ENCODE measurements around the gene MAK. TPM values are rescaled to one million over a fixed set of nuclear protein-coding genes. Genes with fewer than 3 reads are reported as not detected.

The MAK gene
- total RNA-seq, 1 experiment from 2014 or later, result 0.22 TPM

GRCh38 chr6:10886691-10887502, 48.6 kb upstream of the MAK start, which contains the start of gene SYCP2L:
Gene SYCP2L (plus strand): TSS chr6:10887052. CDS start chr6:10887127, 75 bp downstream.
- H3K79me2 ChIP-seq (ENCODE audit: insufficient read depth, low read length), result no peaks in the 10 kb centered on the region
- H3K4me1 ChIP-seq (ENCODE audit: control insufficient read depth in 1 of 2, insufficient read depth in 2 of 2, low read length in 2 of 2), result peaks cover 3 to 6% of the 10 kb centered on the region in 2 experiments; a peak in 1 of 4 replicates
- no peaks in the 10 kb centered on the region for H3K36me3 ChIP-seq (ENCODE audit: control insufficient read depth in 1 of 2, insufficient read depth in 2 of 2, low read length in 2 of 2)
- no peaks in the 10 kb centered on the region for H4K20me1 ChIP-seq (ENCODE audit: insufficient read depth)
- H3K9me2 ChIP-seq (ENCODE audit: insufficient read depth), result no peaks in the 10 kb centered on the region
- H3K4me2 ChIP-seq (ENCODE audit: low read length), result peak within 1 kb of the TSS; percentile 68
- ChIA-PET POLR2A (interaction anchor here (0.9 kb wide), 1 partner anchor 190 kb away, joined by 3 read pairs; no protein-coding TSS in a partner anchor), RAD21 (ENCODE audit: low non-redundant PET in 1 of 2, low total read pairs in 2 of 2, uncharacterized antibody in 2 of 2, unreplicated experiment in 2 of 2) (interaction anchor here in 1 of 2 experiments (0.5 kb wide), 1 partner anchor 36 kb away, joined by 6 read pairs; no protein-coding TSS in a partner anchor), CTCF (interaction anchor here (0.8 to 1.2 kb wide), 3 partner anchors 11 to 182 kb away, joined by 3 to 5 read pairs (median 3); no protein-coding TSS in a partner anchor)
- peak; percentile 85 for ATAC-seq
- intact Hi-C loops (cut with micrococcal nuclease), result no loop called here
- peak within 1 kb of the TSS; percentile 64 for H3K9ac ChIP-seq (ENCODE audit: low read length)
- no peak within 1 kb of the TSS for H2AFZ ChIP-seq (ENCODE audit: low read depth, low read length, poor library complexity, severe bottlenecking)
- H3K27me3 ChIP-seq (ENCODE audit: insufficient read depth, low read length), result no peaks in the 10 kb centered on the region
- BruUV-seq (replicated peaks), result TSS peak; percentile 65
- no peak for TF ChIP-seq RAD21 (IDR thresholded peaks at IDR 0.05; ENCODE audit: low read depth)
- TF ChIP-seq CEBPB (IDR thresholded peaks at IDR 0.05; ENCODE audit: low read depth), result no peak; the same call in 1 of the 2 replicates
- no peak for TF ChIP-seq FOSL1 (IDR thresholded peaks at IDR 0.05; ENCODE audit: low read depth)
- TF ChIP-seq CBX3 (IDR thresholded peaks at IDR 0.05; ENCODE audit: low read depth), result peak; percentile 21; the same call in 1 of the 2 replicates
- no peak for TF ChIP-seq ZNF274 (IDR thresholded peaks at IDR 0.05; ENCODE audit: low read depth, low read length)
- peak; percentile 48 for TF ChIP-seq ELF1 (IDR thresholded peaks at IDR 0.05; ENCODE audit: borderline replicate concordance, low read depth)
- TF ChIP-seq ZBTB33 (IDR thresholded peaks at IDR 0.05; ENCODE audit: extremely low read depth, insufficient replicate concordance, low read length), result no peak
- no peak for TF ChIP-seq TCF7L2 (IDR thresholded peaks at IDR 0.05; ENCODE audit: borderline replicate concordance, extremely low read depth, insufficient read depth, insufficient read length)
- TF ChIP-seq EZH2phosphoT487 (IDR thresholded peaks at IDR 0.05; ENCODE audit: borderline replicate concordance), result no peak
- no peak for TF ChIP-seq EGR1 (IDR thresholded peaks at IDR 0.05; ENCODE audit: low read depth)
- TF ChIP-seq YY1 (IDR thresholded peaks at IDR 0.05; ENCODE audit: extremely low read depth, insufficient replicate concordance, low read depth, low read length), result peak; percentile 60
- TF ChIP-seq SIN3A (IDR thresholded peaks at IDR 0.05; ENCODE audit: low read depth), result peak; percentile 68
- no peak for TF ChIP-seq ZFX (IDR thresholded peaks at IDR 0.05)
- TF ChIP-seq CTCF (IDR thresholded peaks at IDR 0.05 in 2 of 3, conservative IDR thresholded peaks at IDR 0.05 in 1 of 3; ENCODE audit: borderline replicate concordance in 1 of 3, insufficient read depth in 1 of 3, low read depth in 2 of 3, low read length in 2 of 3), result peak; percentile 19 to 45 (median 24); a peak in 4 of 6 replicates
- TF ChIP-seq SRF (IDR thresholded peaks at IDR 0.05; ENCODE audit: low read depth), result no peak
- peak; percentile 65 for TF ChIP-seq POLR2A (IDR thresholded peaks at IDR 0.05; ENCODE audit: borderline replicate concordance, extremely low read depth, insufficient read depth, insufficient read length)
- TF ChIP-seq POLR2AphosphoS5 (IDR thresholded peaks at IDR 0.05; ENCODE audit: low read depth, low read length), result peak; percentile 62; the same call in 1 of the 2 replicates
- peak; percentile 18 for TF ChIP-seq SP1 (IDR thresholded peaks at IDR 0.05; ENCODE audit: low read depth)
- TF ChIP-seq MAX (IDR thresholded peaks at IDR 0.05), result peak; percentile 73
- TF ChIP-seq ATF3 (IDR thresholded peaks at IDR 0.05), result no peak
- peak within 1 kb of the TSS; percentile 62 for H3K27ac ChIP-seq (ENCODE audit: low read depth, low read length)
- peak; percentile 77 for DNase-seq (ENCODE audit: low read depth, low spot score)
- H3K4me3 ChIP-seq (replicated peaks in 1 of 2; ENCODE audit: low read depth in 1 of 2, low read length in 2 of 2), result peak within 1 kb of the TSS; percentile 58 to 65
- H3K9me3 ChIP-seq (ENCODE audit: control insufficient read depth in 1 of 2, insufficient read depth in 1 of 2, low read depth in 1 of 2, low read length in 2 of 2), result no peaks in the 10 kb centered on the region
